ENCODE data around the gene SOCS6. TPM values are rescaled to one million over a fixed set of nuclear protein-coding genes. Genes with fewer than 3 reads are reported as not detected.

Gene SOCS6
- total RNA-seq, 1 experiment from 2014 or later: 16.9 TPM

GRCh38 chr18:70301667-70302066 lies 12.8 kb downstream of the SOCS6 start:
- TF ChIP-seq, protein P1, sequence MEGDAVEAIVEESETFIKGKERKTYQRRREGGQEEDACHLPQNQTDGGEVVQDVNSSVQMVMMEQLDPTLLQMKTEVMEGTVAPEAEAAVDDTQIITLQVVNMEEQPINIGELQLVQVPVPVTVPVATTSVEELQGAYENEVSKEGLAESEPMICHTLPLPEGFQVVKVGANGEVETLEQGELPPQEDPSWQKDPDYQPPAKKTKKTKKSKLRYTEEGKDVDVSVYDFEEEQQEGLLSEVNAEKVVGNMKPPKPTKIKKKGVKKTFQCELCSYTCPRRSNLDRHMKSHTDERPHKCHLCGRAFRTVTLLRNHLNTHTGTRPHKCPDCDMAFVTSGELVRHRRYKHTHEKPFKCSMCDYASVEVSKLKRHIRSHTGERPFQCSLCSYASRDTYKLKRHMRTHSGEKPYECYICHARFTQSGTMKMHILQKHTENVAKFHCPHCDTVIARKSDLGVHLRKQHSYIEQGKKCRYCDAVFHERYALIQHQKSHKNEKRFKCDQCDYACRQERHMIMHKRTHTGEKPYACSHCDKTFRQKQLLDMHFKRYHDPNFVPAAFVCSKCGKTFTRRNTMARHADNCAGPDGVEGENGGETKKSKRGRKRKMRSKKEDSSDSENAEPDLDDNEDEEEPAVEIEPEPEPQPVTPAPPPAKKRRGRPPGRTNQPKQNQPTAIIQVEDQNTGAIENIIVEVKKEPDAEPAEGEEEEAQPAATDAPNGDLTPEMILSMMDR (IDR thresholded peaks at IDR 0.05; ENCODE audit: unreplicated experiment): no peak
- Mint-ChIP-seq H3K27ac (ENCODE audit: low read depth, unreplicated experiment) (no peak overlapping the region), H3K4me1 (ENCODE audit: insufficient read depth, unreplicated experiment) (peaks cover 11% of the 10 kb centered on the region), H3K9me3 (ENCODE audit: unreplicated experiment) (no peaks in the 10 kb centered on the region), H3K36me3 (ENCODE audit: insufficient read depth, unreplicated experiment) (no peaks in the 10 kb centered on the region), H3K4me3 (ENCODE audit: unreplicated experiment) (no peak overlapping the region), H3K27me3 (ENCODE audit: insufficient read depth, unreplicated experiment) (no peaks in the 10 kb centered on the region)
- POLR2A ChIA-PET: interaction anchor here (0.6 kb wide), 1 partner anchor 22 kb away, joined by 4 read pairs; no protein-coding TSS in a partner anchor
- intact Hi-C loops (cut with micrococcal nuclease): no loop called here
- CTCF ChIA-PET: interaction anchor here (0.6 to 1.7 kb wide), 3 partner anchors 52 to 133 kb away, joined by 3 to 7 read pairs (median 4); no protein-coding TSS in a partner anchor
- BruUV-seq (replicated peaks): no TSS peak
- no peak for DNase-seq (ENCODE audit: unreplicated experiment)

DNA sequence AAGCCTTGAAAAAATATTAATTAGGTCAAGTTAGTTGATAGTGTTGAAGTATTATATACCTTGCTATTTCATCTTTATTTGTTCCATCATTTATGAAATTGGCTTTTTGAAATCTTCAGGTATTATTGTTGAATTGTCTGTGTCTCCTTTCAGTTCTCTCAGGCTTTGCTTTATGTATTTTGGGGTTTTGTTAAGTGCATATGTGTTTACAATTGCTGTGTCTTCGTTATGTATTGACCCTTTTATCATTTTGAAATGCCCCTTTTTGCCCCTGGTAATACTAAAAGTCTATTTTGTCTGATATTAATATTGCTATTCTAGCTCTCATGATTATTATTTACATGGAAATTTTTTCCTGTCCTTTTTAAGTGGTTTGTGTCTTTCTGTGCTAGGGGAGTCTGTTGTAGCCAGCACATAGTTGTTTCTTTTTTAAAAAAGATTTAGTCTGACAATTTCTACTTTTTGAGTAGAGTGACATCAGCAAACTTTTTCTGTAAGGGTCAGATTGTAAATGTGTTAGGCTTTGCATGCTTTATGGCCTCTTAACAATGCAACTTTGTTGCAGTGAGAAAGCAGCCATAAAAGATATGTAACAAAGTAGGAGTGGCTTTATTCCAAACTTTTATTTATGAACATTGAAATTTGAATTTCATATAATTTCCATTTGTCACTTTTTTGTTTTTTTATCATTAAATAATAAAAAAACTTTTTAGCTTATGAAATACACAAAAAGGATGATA lies 19.9 kb downstream of the SOCS6 start:
- no peaks in the 10 kb centered on the region for H3K36me3 Mint-ChIP-seq (ENCODE audit: insufficient read depth, unreplicated experiment)
- peaks cover 23% of the 10 kb centered on the region for H3K4me1 Mint-ChIP-seq (ENCODE audit: insufficient read depth, unreplicated experiment)
- intact Hi-C loops (cut with micrococcal nuclease): no loop called here
- no TSS peak for BruUV-seq (replicated peaks)
- TF ChIP-seq, protein P1 (IDR thresholded peaks at IDR 0.05; ENCODE audit: unreplicated experiment): no peak
- no peak overlapping the region for H3K4me3 Mint-ChIP-seq (ENCODE audit: unreplicated experiment)
- POLR2A ChIA-PET: no interaction called here
- H3K27me3 Mint-ChIP-seq (ENCODE audit: insufficient read depth, unreplicated experiment): no peaks in the 10 kb centered on the region
- CTCF ChIA-PET: interaction anchor here (0.7 kb wide), 2 partner anchors 14 to 1503 kb away, joined by 3 read pairs; no protein-coding TSS in a partner anchor
- H3K27ac Mint-ChIP-seq (ENCODE audit: low read depth, unreplicated experiment): no peak overlapping the region
- no peaks in the 10 kb centered on the region for H3K9me3 Mint-ChIP-seq (ENCODE audit: unreplicated experiment)
- no peak for DNase-seq (ENCODE audit: unreplicated experiment)

DNA sequence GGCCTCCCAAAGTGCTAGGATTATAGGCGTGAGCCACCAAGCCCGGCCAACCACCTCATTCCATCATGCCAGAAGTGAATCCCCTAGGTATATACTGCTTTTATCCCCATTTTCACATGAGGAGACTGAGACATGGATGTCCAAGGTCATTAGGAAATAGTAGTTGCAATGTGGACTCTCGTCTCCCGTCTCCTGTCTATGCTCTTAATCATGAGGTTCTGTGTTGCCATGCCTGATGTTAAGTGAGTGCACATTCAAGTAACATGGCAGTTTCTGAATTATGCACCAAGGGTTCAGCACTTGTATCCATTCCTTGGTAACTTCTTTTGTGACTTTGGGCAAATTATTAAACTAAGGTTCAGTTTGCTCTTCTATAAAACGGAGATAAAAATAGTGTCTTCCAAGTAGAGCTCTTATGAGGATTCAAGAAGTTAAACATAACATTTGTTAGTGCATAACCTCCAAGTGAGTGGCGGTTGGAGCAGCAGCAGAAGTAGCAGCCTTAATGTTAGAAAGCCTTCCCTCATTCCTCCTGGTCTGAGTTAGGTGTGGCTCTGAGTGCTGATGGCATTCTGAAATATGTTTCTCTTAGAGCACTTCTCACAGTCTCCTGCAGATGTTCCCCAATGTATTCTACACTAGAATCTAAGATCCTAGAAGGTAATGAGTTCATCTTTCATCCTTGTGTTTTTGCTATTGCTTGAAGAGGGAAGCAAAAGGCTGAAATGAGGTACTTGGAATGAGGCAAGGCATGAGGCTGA lies 21.9 kb downstream of the SOCS6 start:
- intact Hi-C loops (cut with micrococcal nuclease): no loop called here
- Mint-ChIP-seq H3K4me1 (ENCODE audit: insufficient read depth, unreplicated experiment) (peaks cover 20% of the 10 kb centered on the region), H3K27ac (ENCODE audit: low read depth, unreplicated experiment) (no peak overlapping the region), H3K36me3 (ENCODE audit: insufficient read depth, unreplicated experiment) (no peaks in the 10 kb centered on the region), H3K9me3 (ENCODE audit: unreplicated experiment) (no peaks in the 10 kb centered on the region), H3K4me3 (ENCODE audit: unreplicated experiment) (no peak overlapping the region), H3K27me3 (ENCODE audit: insufficient read depth, unreplicated experiment) (no peaks in the 10 kb centered on the region)
- no TSS peak for BruUV-seq (replicated peaks)
- POLR2A ChIA-PET: interaction anchor here (1.7 kb wide), 1 partner anchor 22 kb away, joined by 3 read pairs; the partner anchor contains the start of gene SOCS6
- CTCF ChIA-PET: interaction anchor here (0.5 to 1.5 kb wide), 2 partner anchors 123 to 916 kb away, joined by 4 to 6 read pairs; no protein-coding TSS in a partner anchor
- DNase-seq (ENCODE audit: unreplicated experiment): no peak
- TF ChIP-seq, protein P1 (IDR thresholded peaks at IDR 0.05; ENCODE audit: unreplicated experiment): no peak

GRCh38 chr18:70311726-70312125 lies 22.9 kb downstream of the SOCS6 start:
- Mint-ChIP-seq H3K27me3 (ENCODE audit: insufficient read depth, unreplicated experiment) (no peaks in the 10 kb centered on the region), H3K9me3 (ENCODE audit: unreplicated experiment) (no peaks in the 10 kb centered on the region), H3K4me3 (ENCODE audit: unreplicated experiment) (no peak overlapping the region), H3K36me3 (ENCODE audit: insufficient read depth, unreplicated experiment) (no peaks in the 10 kb centered on the region), H3K4me1 (ENCODE audit: insufficient read depth, unreplicated experiment) (peaks cover 20% of the 10 kb centered on the region), H3K27ac (ENCODE audit: low read depth, unreplicated experiment) (no peak overlapping the region)
- no peak for DNase-seq (ENCODE audit: unreplicated experiment)
- TF ChIP-seq, protein P1 (IDR thresholded peaks at IDR 0.05; ENCODE audit: unreplicated experiment): no peak
- POLR2A ChIA-PET: interaction anchor here (1.7 kb wide), 1 partner anchor 23 kb away, joined by 3 read pairs; the partner anchor contains the start of gene SOCS6
- BruUV-seq (replicated peaks): no TSS peak
- CTCF ChIA-PET: interaction anchor here (0.5 to 1.5 kb wide), 2 partner anchors 122 to 915 kb away, joined by 4 to 6 read pairs; no protein-coding TSS in a partner anchor
- intact Hi-C loops (cut with micrococcal nuclease): no loop called here
